H9 (cell line): ENCODE data around the gene A1CF. TPM values are rescaled to one million over a fixed set of nuclear protein-coding genes. Genes with fewer than 3 reads are reported as not detected.

ENCODE experiments used
- DNase-seq: peaks from one replicate; pipeline ENCODE4 v3.0.0-alpha.2; 2017
- H2AFZ ChIP-seq: one replicate; pipeline ENCODE4 v1.6.1; 2013; ENCODE audit warnings: mild to moderate bottlenecking, low read length, control low read depth, moderate library complexity
- H2AK5ac ChIP-seq: 2 replicates; pipeline ENCODE4 v1.6.1; 2013; ENCODE audit warnings: low read length, control low read depth, mixed read lengths; ENCODE audit not compliant: insufficient read length
- H2BK120ac ChIP-seq: one replicate; pipeline ENCODE4 v1.6.1; 2013; ENCODE audit warnings: low read depth, mild to moderate bottlenecking, low read length, control low read depth, inconsistent platforms; ENCODE audit not compliant: poor library complexity, severe bottlenecking
- H2BK12ac ChIP-seq: 2 replicates; pipeline ENCODE4 v1.6.1; 2013; ENCODE audit warnings: low read length, control low read depth, mixed read lengths, low read depth; ENCODE audit not compliant: insufficient read length
- H2BK15ac ChIP-seq: 2 replicates; pipeline ENCODE4 v1.6.1; 2013; ENCODE audit warnings: low read depth, low read length, control low read depth
- H2BK20ac ChIP-seq: one replicate; pipeline ENCODE4 v1.6.1; 2013; ENCODE audit warnings: low read depth, mild to moderate bottlenecking, low read length, control low read depth, inconsistent platforms; ENCODE audit not compliant: poor library complexity, severe bottlenecking
- H2BK5ac ChIP-seq: 2 replicates; pipeline ENCODE4 v1.6.1; 2013; ENCODE audit warnings: low read length, control low read depth, mixed read lengths; ENCODE audit not compliant: insufficient read length
- H3K14ac ChIP-seq: 2 replicates; pipeline ENCODE4 v1.6.1; 2013; ENCODE audit warnings: low read length, control low read depth; ENCODE audit not compliant: insufficient read depth
- H3K18ac ChIP-seq: 2 replicates; pipeline ENCODE4 v1.6.1; 2013; ENCODE audit warnings: low read depth, mild to moderate bottlenecking, mixed read lengths, low read length, control low read depth; ENCODE audit not compliant: insufficient read length
- H3K23ac ChIP-seq: 2 replicates; pipeline ENCODE4 v1.6.1; 2013; ENCODE audit warnings: low read length, control low read depth, mixed read lengths, low read depth; ENCODE audit not compliant: insufficient read length
- H3K23me2 ChIP-seq: 2 replicates; pipeline ENCODE4 v1.6.1; 2013; ENCODE audit warnings: low read depth, mild to moderate bottlenecking, mixed read lengths, low read length, control low read depth; ENCODE audit not compliant: insufficient read length, poor library complexity, severe bottlenecking
- H3K27ac ChIP-seq: 2 replicates; pipeline ENCODE4 v1.5.1; 2013; ENCODE audit warnings: low read length, control low read depth, mixed read lengths, low read depth; ENCODE audit not compliant: insufficient read length
- H3K27me3 ChIP-seq: 2 replicates; pipeline ENCODE4 v1.6.1; 2013; ENCODE audit warnings: low read length, control low read depth, inconsistent platforms; ENCODE audit not compliant: insufficient read depth
- H3K4ac ChIP-seq: 2 replicates; pipeline ENCODE4 v1.6.1; 2013; ENCODE audit warnings: low read depth, mild to moderate bottlenecking, control low read depth, inconsistent platforms, low read length, moderate library complexity
- H3K4me1 ChIP-seq: 2 replicates; pipeline ENCODE4 v1.6.1; 2013; ENCODE audit warnings: low read length, control low read depth, inconsistent platforms; ENCODE audit not compliant: insufficient read depth
- H3K4me2 ChIP-seq: 2 replicates; pipeline ENCODE4 v1.6.1; 2013; ENCODE audit warnings: low read length, control low read depth, mixed read lengths; ENCODE audit not compliant: insufficient read length, insufficient read depth
- H3K56ac ChIP-seq: 2 replicates; pipeline ENCODE4 v1.6.1; 2013; ENCODE audit warnings: low read depth, mild to moderate bottlenecking, mixed read lengths, low read length, control low read depth; ENCODE audit not compliant: insufficient read length
- H3K79me1 ChIP-seq: 2 replicates; pipeline ENCODE4 v1.6.1; 2013; ENCODE audit warnings: low read depth, mild to moderate bottlenecking, moderate library complexity, low read length, control low read depth, inconsistent platforms; ENCODE audit not compliant: insufficient read depth, poor library complexity, severe bottlenecking
- H3K79me2 ChIP-seq: 2 replicates; pipeline ENCODE4 v1.6.1; 2013; ENCODE audit warnings: low read length, control low read depth, inconsistent platforms; ENCODE audit not compliant: insufficient read depth
- H3K9ac ChIP-seq: 2 replicates; pipeline ENCODE4 v1.6.1; 2013; ENCODE audit warnings: low read length, control low read depth, mixed read lengths; ENCODE audit not compliant: insufficient read length; ENCODE audit errors: extremely low read depth
- H3K9me3 ChIP-seq: one replicate; pipeline ENCODE4 v1.6.1; 2013; ENCODE audit warnings: low read depth, low read length, inconsistent platforms; ENCODE audit not compliant: control insufficient read depth
- H3T11ph ChIP-seq: one replicate; pipeline ENCODE4 v1.6.1; 2013; ENCODE audit warnings: mild to moderate bottlenecking, low read length, control low read depth, inconsistent platforms
- H4K20me1 ChIP-seq: one replicate; pipeline ENCODE4 v1.6.1; 2013; ENCODE audit not compliant: control insufficient read depth, insufficient read length, insufficient read depth
- H4K5ac ChIP-seq: 2 replicates; pipeline ENCODE4 v1.6.1; 2013; ENCODE audit warnings: low read depth, mild to moderate bottlenecking, mixed read lengths, low read length, control low read depth; ENCODE audit not compliant: insufficient read length
- H4K8ac ChIP-seq: replicated peaks from 2 replicates; pipeline ENCODE4 v1.6.1; 2013; ENCODE audit warnings: low read length, control low read depth, mixed read lengths, low read depth; ENCODE audit not compliant: insufficient read length
- H4K91ac ChIP-seq: 2 replicates; pipeline ENCODE4 v1.6.1; 2013; ENCODE audit warnings: low read depth, mild to moderate bottlenecking, moderate library complexity, mixed read lengths, low read length, control low read depth; ENCODE audit not compliant: insufficient read length
- H3K27ac Mint-ChIP-seq, 3 experiments: 2 replicates in 2 of 3; 3 replicates in 1 of 3; pipeline ENCODE4 v1.8.0; 2020 to 2021; ENCODE audit warnings: mixed read lengths in 3 of 3, mild to moderate bottlenecking in 1 of 3, moderate library complexity in 1 of 3
- H3K27me3 Mint-ChIP-seq: 2 replicates; pipeline ENCODE4 v1.8.0; 2021; ENCODE audit warnings: low read depth, mild to moderate bottlenecking, moderate library complexity, mixed read lengths
- H3K36me3 Mint-ChIP-seq, 3 experiments: 2 replicates in 2 of 3; 3 replicates in 1 of 3; pipeline ENCODE4 v1.8.0; 2020 to 2021; ENCODE audit warnings: low read depth in 3 of 3, mixed read lengths in 3 of 3; ENCODE audit not compliant: insufficient read depth in 1 of 3
- H3K4me1 Mint-ChIP-seq, 2 experiments: 2 replicates each; pipeline ENCODE4 v1.8.0; 2020; ENCODE audit warnings: mixed read lengths in 2 of 2
- H3K4me3 Mint-ChIP-seq, 2 experiments: 2 replicates in 1 of 2; 3 replicates in 1 of 2; pipeline ENCODE4 v1.8.0; 2020 to 2021; ENCODE audit warnings: mild to moderate bottlenecking in 2 of 2, mixed read lengths in 2 of 2, moderate library complexity in 1 of 2
- H3K9me3 Mint-ChIP-seq, 2 experiments: 2 replicates in 1 of 2; 3 replicates in 1 of 2; pipeline ENCODE4 v1.8.0; 2020; ENCODE audit warnings: mild to moderate bottlenecking in 2 of 2, mixed read lengths in 2 of 2, moderate library complexity in 1 of 2
- WGBS: extraction: QIAGEN DNeasy Blood & Tissue Kit; methylation state at CpG from one replicate; pipeline ENCODE4 v1.1.7; 2013; ENCODE audit warnings: missing lambda C conversion rate, low lambda C conversion rate, mixed read lengths; ENCODE audit not compliant: insufficient read length; ENCODE audit errors: extremely low coverage; 5-methylcytosine and 5-hydroxymethylcytosine counted together
- total RNA-seq: library from RNA; stranded (reverse); gene quantifications from 2 replicates; pipeline ENCODE4 v1.2.1, GENCODE V29; 2021
- TF ChIP-seq, protein P1 (sequence below): fragments of 200-600 bp; sonication (generic); conservative IDR thresholded peaks from 3 replicates; pipeline ENCODE4 v1.8.0; 2021; ENCODE audit warnings: antibody characterized with exemption, mild to moderate bottlenecking

The A1CF gene
- total RNA-seq, 1 experiment from 2014 or later, result not detected

DNA sequence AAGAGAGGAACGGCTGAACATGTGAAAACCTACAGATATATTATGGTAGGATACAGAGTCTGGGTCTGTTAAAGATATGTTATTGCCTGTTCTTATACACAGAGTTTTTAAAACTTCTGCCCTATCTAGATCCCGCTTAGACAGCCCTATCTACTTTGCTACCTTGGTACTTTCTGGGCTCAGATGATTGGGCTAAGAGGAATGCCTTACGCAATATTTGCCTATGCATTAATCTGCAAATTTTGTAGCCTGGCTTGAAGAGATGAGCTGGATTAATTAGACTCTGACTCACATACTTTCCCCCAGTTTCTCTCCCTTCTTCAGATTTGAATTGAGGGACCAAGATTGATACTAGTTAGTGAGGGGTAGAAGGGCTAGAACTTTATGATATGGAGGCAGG, 33.6 kb upstream of the A1CF start:
- H3K9me3 ChIP-seq, result peaks cover 10% of the 10 kb centered on the region
- H2BK5ac ChIP-seq, result no peak overlapping the region
- no peak for DNase-seq
- H3K4me1 Mint-ChIP-seq, result no peaks in the 10 kb centered on the region
- H3K9ac ChIP-seq, result no peak overlapping the region
- H4K20me1 ChIP-seq, result no peaks in the 10 kb centered on the region
- no peaks in the 10 kb centered on the region for H3K23me2 ChIP-seq
- no peak overlapping the region for H3K4ac ChIP-seq
- no peak overlapping the region for H3K56ac ChIP-seq
- H3K4me3 Mint-ChIP-seq, result no peak overlapping the region
- H2BK20ac ChIP-seq, result no peak overlapping the region
- no peak overlapping the region for H2BK12ac ChIP-seq
- H3K23ac ChIP-seq, result no peak overlapping the region
- no peak overlapping the region for H3T11ph ChIP-seq
- H4K8ac ChIP-seq, result no peak overlapping the region
- H3K9me3 Mint-ChIP-seq, result peaks cover 20 to 25% of the 10 kb centered on the region in 2 experiments
- H4K5ac ChIP-seq, result no peak overlapping the region
- no peak overlapping the region for H2BK120ac ChIP-seq
- no peaks in the 10 kb centered on the region for H3K4me1 ChIP-seq
- H3K27me3 ChIP-seq, result no peaks in the 10 kb centered on the region
- WGBS, result no CpG with 5 or more reads among the region's 3 CpGs
- H3K18ac ChIP-seq, result no peak overlapping the region
- H3K79me2 ChIP-seq, result no peaks in the 10 kb centered on the region
- no peak overlapping the region for H4K91ac ChIP-seq
- H2BK15ac ChIP-seq, result no peak overlapping the region
- no peak overlapping the region for H3K27ac Mint-ChIP-seq
- TF ChIP-seq, protein P1, sequence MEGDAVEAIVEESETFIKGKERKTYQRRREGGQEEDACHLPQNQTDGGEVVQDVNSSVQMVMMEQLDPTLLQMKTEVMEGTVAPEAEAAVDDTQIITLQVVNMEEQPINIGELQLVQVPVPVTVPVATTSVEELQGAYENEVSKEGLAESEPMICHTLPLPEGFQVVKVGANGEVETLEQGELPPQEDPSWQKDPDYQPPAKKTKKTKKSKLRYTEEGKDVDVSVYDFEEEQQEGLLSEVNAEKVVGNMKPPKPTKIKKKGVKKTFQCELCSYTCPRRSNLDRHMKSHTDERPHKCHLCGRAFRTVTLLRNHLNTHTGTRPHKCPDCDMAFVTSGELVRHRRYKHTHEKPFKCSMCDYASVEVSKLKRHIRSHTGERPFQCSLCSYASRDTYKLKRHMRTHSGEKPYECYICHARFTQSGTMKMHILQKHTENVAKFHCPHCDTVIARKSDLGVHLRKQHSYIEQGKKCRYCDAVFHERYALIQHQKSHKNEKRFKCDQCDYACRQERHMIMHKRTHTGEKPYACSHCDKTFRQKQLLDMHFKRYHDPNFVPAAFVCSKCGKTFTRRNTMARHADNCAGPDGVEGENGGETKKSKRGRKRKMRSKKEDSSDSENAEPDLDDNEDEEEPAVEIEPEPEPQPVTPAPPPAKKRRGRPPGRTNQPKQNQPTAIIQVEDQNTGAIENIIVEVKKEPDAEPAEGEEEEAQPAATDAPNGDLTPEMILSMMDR, result no peak
- no peak overlapping the region for H2AFZ ChIP-seq
- no peak overlapping the region for H3K27ac ChIP-seq
- H3K36me3 Mint-ChIP-seq, result peaks cover 5 to 19% (median 14%) of the 10 kb centered on the region in 3 experiments
- no peak overlapping the region for H3K4me2 ChIP-seq
- H3K14ac ChIP-seq, result no peak overlapping the region
- H2AK5ac ChIP-seq, result no peak overlapping the region
- no peaks in the 10 kb centered on the region for H3K79me1 ChIP-seq
- peaks cover 4% of the 10 kb centered on the region for H3K27me3 Mint-ChIP-seq
